HG03575 (cell line): ENCODE results near the gene CAMK1G.

ENCODE experiments used
- ATAC-seq: cut with Tn5 transposase; IDR thresholded peaks from one replicate; pipeline ENCODE4 v1.9.1; 2021; ENCODE audit not compliant: unreplicated experiment, insufficient number of reproducible peaks, low FRiP score; ENCODE audit errors: extremely low read depth

The CAMK1G gene

GRCh38 chr1:209614906-209615305 lies 31.4 kb downstream of the CAMK1G start:
- ATAC-seq = no peak

GRCh38 chr1:209616366-209617046 lies 33.0 kb downstream of the CAMK1G start:
- ATAC-seq = no peak

- ATAC-seq = no peak
These were observed 33.6 kb downstream of the CAMK1G start for GRCh38 chr1:209617047-209617673.

GRCh38 chr1:209617755-209618154 lies 34.2 kb downstream of the CAMK1G start:
- no peak for ATAC-seq

- no peak for ATAC-seq
These were observed 34.8 kb downstream of the CAMK1G start for GRCh38 chr1:209618291-209618690.

GRCh38 chr1:209618756-209619420 lies 35.4 kb downstream of the CAMK1G start:
- no peak for ATAC-seq

GRCh38 chr1:209619696-209620486 lies 36.4 kb downstream of the CAMK1G start:
- ATAC-seq = no peak

GRCh38 chr1:209620487-209620884 lies 37.0 kb downstream of the CAMK1G start:
- no peak for ATAC-seq

- no peak for ATAC-seq
These were observed 37.8 kb downstream of the CAMK1G start for GRCh38 chr1:209621286-209621685.

GRCh38 chr1:209621741-209622655 lies 38.5 kb downstream of the CAMK1G start:
- no peak for ATAC-seq

- no peak for ATAC-seq
These were observed 39.6 kb downstream of the CAMK1G start for GRCh38 chr1:209622841-209623829.

GRCh38 chr1:209624558-209625549 lies 41.3 kb downstream of the CAMK1G start:
- ATAC-seq = no peak

- ATAC-seq = no peak
These were observed 42.3 kb downstream of the CAMK1G start for GRCh38 chr1:209625791-209626285.

- no peak for ATAC-seq
These were observed 43.0 kb downstream of the CAMK1G start for GRCh38 chr1:209626346-209627026.

- peak; percentile 19 for ATAC-seq
These were observed 43.7 kb downstream of the CAMK1G start for GRCh38 chr1:209627027-209627731.
